Mesothelial cell of epicardium (in vitro differentiated cells): Measurements from ENCODE around the gene GNL1. TPM values are rescaled to one million over a fixed set of nuclear protein-coding genes. Genes with fewer than 3 reads are reported as not detected.

Experiments
- DNase-seq, 2 experiments: peaks; one replicate each; pipeline ENCODE4 v3.0.0; 2021; ENCODE audit warnings: low spot score in 2 of 2; ENCODE audit not compliant: unreplicated experiment in 2 of 2
- H3K27ac Mint-ChIP-seq: 2 replicates; pipeline ENCODE4 v1.8.0; 2021; ENCODE audit warnings: mixed read lengths
- H3K27me3 Mint-ChIP-seq: 2 replicates; pipeline ENCODE4 v1.8.0; 2021; ENCODE audit warnings: low read depth, mixed read lengths
- H3K36me3 Mint-ChIP-seq: 2 replicates; pipeline ENCODE4 v1.8.0; 2021; ENCODE audit warnings: mixed read lengths
- H3K4me1 Mint-ChIP-seq: 2 replicates; pipeline ENCODE4 v1.8.0; 2021; ENCODE audit warnings: mixed read lengths
- H3K4me3 Mint-ChIP-seq: 2 replicates; pipeline ENCODE4 v1.8.0; 2021; ENCODE audit warnings: mild to moderate bottlenecking, moderate library complexity, mixed read lengths
- H3K9me3 Mint-ChIP-seq: 2 replicates; pipeline ENCODE4 v1.8.0; 2021; ENCODE audit warnings: mixed read lengths
- total RNA-seq: library from RNA; stranded (reverse); gene quantifications from 3 replicates; pipeline ENCODE4 v1.2.1, GENCODE V29; 2021
- TF ChIP-seq, protein P1 (sequence below): fragments of 200-600 bp; sonication (generic); IDR thresholded peaks from one replicate; pipeline ENCODE4 v1.5.0; 2021; ENCODE audit warnings: antibody characterized with exemption; ENCODE audit not compliant: unreplicated experiment

Gene GNL1
- total RNA-seq, 1 donor from 2014 or later: 91.9 TPM

DNA sequence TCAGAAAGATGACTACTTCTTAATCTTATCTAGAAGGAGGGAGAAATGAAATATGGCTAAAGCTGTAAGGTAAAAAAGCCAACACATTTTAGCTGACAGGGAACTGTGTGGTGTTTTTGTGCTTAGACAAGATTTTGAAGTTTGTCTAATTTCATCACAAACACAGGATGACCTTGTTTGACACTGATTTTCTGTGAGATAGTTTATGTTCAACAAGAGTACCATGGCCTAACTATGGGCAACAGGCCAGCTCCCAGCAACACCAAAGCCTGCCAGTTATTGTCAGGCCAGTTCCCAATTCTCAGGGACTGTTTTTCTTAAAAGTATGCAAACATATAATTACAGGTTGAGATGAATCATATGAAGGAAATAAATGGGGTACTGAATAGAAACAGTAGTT lies 9.5 kb upstream of the GNL1 start:
- no peak overlapping the region for H3K27ac Mint-ChIP-seq
- H3K27me3 Mint-ChIP-seq: no peaks in the 10 kb centered on the region
- no peaks in the 10 kb centered on the region for H3K9me3 Mint-ChIP-seq
- peaks cover 12% of the 10 kb centered on the region for H3K4me1 Mint-ChIP-seq
- no peak overlapping the region for H3K4me3 Mint-ChIP-seq
- H3K36me3 Mint-ChIP-seq: peaks cover 15% of the 10 kb centered on the region
- TF ChIP-seq, protein P1, sequence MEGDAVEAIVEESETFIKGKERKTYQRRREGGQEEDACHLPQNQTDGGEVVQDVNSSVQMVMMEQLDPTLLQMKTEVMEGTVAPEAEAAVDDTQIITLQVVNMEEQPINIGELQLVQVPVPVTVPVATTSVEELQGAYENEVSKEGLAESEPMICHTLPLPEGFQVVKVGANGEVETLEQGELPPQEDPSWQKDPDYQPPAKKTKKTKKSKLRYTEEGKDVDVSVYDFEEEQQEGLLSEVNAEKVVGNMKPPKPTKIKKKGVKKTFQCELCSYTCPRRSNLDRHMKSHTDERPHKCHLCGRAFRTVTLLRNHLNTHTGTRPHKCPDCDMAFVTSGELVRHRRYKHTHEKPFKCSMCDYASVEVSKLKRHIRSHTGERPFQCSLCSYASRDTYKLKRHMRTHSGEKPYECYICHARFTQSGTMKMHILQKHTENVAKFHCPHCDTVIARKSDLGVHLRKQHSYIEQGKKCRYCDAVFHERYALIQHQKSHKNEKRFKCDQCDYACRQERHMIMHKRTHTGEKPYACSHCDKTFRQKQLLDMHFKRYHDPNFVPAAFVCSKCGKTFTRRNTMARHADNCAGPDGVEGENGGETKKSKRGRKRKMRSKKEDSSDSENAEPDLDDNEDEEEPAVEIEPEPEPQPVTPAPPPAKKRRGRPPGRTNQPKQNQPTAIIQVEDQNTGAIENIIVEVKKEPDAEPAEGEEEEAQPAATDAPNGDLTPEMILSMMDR: no peak
- DNase-seq: no peak

DNA sequence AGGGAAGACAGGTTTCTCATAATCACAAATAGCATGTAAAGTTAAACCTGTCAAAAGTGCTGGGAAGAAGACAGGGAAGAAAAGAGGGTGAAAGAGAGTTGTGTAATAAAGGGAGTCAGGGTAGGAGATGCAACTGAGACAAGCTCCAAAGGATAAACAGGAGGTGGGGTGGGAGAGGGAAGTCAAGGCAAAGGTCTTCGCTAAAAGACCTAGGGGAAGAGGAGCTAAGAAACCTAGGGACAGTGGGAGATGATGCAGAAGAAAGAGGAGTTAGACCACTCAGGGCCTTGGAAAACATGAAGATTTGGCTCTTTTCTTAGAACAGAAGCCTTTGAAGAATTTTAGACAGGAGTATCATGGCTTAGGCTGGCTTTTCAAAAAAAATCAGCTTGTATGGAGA lies 7.8 kb upstream of the GNL1 start:
- no peak for DNase-seq
- Mint-ChIP-seq H3K4me3 (no peak overlapping the region), H3K4me1 (peaks cover 4% of the 10 kb centered on the region), H3K36me3 (peaks cover 19% of the 10 kb centered on the region), H3K27me3 (no peaks in the 10 kb centered on the region), H3K27ac (no peak overlapping the region), H3K9me3 (no peaks in the 10 kb centered on the region)
- TF ChIP-seq, protein P1: no peak

DNA sequence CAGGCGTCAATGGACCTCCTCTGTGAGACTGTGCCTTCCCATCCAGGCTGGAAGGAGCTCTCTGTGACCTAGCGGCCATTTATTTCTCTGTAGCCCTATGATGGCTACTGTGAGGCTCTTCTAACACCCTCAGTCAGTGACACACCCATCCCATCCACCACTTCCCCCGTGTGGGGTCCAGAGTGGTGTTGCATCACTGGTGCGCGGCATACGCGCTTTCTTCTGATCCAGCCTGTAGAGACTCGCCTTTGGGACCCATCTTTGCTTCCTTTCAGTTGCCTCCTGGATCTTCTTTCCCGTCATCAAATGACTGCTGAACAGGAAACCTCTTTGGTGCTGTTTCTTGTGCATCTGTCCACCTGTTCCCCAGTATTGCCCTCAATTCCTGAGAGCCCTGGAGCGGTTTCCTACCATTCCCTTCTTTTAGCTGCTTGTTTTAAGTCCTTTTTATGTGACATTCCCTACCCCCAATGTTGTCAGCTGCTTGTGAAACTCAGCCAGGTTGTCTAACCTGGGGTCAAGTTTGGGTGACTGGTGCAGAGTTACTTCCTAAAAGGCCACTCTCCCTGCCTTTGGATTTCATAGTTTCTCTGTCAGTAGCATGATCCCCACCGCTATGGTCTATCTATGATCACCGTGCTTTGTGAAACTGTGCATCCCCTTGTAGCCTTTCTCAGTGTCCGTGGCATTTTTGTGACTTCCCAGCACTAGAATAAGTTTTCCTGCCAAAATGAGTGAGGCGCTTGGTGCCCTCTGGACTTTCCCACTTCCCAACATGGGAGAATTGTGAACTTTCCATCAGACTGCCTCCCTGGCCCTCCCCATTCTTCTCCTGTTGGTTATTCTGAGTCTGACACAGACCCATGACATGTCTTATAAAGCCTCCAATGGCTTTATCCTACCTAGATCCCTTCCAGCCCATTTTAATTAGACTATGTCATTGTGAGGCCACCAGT lies 6.5 kb upstream of the GNL1 start:
- Mint-ChIP-seq H3K4me1 (peaks cover 12% of the 10 kb centered on the region), H3K9me3 (no peaks in the 10 kb centered on the region), H3K27ac (no peak overlapping the region), H3K36me3 (peaks cover 19% of the 10 kb centered on the region), H3K27me3 (no peaks in the 10 kb centered on the region), H3K4me3 (no peak overlapping the region)
- TF ChIP-seq, protein P1: no peak
- no peak for DNase-seq

DNA sequence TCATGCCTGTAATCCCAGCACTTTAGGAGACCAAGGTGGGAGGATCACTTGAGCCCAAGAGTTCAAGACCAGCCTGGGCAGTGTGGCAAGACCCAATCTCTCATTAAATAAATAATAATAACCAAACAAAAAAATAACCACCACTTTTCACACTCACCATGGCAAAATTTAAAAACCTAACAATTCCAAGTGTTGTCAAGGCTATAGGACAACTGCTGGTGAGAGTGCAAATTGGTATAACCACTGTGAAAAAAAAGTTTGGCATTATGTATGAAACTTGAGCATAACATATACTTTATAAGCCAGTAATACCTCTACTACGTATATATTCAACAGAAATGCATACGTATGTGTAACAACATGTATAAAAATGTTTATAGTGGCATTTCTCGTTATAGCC lies 4.6 kb upstream of the GNL1 start:
- DNase-seq: no peak
- Mint-ChIP-seq H3K9me3 (no peaks in the 10 kb centered on the region), H3K4me3 (no peak overlapping the region), H3K27me3 (no peaks in the 10 kb centered on the region), H3K4me1 (peaks cover 19% of the 10 kb centered on the region), H3K36me3 (peaks cover 19% of the 10 kb centered on the region), H3K27ac (no peak overlapping the region)
- TF ChIP-seq, protein P1: no peak

DNA sequence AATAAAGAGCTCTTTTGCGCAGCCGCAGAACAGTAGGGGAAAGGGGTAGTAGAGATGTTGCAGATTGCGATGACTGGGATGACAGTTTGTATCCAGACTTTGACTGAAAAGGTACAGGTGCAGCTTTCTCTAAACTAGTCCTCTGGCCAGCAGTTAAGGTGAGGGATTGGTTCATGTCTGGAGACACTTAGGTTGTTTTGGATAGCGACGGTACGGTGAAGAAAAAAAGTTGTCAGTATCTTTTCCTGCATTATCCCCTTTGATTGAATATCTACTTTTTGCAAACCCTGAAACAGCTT lies 1.3 kb upstream of the GNL1 start:
- H3K4me3 Mint-ChIP-seq: peak overlapping the region; percentile 94
- DNase-seq: no peak
- H3K36me3 Mint-ChIP-seq: peaks cover 24% of the 10 kb centered on the region
- H3K4me1 Mint-ChIP-seq: peaks cover 29% of the 10 kb centered on the region
- no peaks in the 10 kb centered on the region for H3K27me3 Mint-ChIP-seq
- peak overlapping the region; percentile 99 for H3K27ac Mint-ChIP-seq
- H3K9me3 Mint-ChIP-seq: no peaks in the 10 kb centered on the region
- TF ChIP-seq, protein P1: no peak
